ENCODE results near the gene CD93. TPM values are rescaled to one million over a fixed set of nuclear protein-coding genes. Genes with fewer than 3 reads are reported as not detected.

The CD93 gene, protein sequence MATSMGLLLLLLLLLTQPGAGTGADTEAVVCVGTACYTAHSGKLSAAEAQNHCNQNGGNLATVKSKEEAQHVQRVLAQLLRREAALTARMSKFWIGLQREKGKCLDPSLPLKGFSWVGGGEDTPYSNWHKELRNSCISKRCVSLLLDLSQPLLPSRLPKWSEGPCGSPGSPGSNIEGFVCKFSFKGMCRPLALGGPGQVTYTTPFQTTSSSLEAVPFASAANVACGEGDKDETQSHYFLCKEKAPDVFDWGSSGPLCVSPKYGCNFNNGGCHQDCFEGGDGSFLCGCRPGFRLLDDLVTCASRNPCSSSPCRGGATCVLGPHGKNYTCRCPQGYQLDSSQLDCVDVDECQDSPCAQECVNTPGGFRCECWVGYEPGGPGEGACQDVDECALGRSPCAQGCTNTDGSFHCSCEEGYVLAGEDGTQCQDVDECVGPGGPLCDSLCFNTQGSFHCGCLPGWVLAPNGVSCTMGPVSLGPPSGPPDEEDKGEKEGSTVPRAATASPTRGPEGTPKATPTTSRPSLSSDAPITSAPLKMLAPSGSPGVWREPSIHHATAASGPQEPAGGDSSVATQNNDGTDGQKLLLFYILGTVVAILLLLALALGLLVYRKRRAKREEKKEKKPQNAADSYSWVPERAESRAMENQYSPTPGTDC
- 10 to 100 TPM; 35.7 to 43.9 (median 40.6) TPM for polyA plus RNA-seq (ENCODE audit: insufficient read length in 4 of 4)

DNA sequence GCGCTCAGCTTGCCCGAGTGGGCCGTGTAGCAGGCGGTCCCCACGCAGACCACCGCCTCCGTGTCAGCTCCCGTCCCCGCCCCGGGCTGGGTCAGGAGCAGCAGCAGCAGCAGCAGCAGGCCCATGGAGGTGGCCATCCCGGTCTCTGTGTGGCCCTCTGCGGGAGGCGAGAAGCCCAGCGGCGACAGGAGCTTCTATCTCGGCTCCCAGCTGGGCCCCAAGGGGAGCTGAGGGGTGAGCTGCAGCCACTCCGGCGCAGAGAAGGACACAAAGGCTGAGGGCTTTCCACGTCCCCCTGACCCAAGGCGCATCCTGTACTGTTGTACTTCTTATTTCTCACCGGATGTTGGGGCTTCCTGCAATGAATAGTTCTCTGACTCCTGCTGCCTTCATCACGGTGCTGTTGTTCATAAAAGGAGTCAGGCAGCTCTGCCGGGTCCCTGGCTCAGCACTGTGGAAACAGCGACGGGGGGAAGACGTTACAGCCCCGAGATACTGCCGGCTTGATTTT is at the start of gene CD93:
TSS of gene CD93 (minus strand) at position 269 of the 511 bp plus-strand sequence. CDS start at position 137, 132 bp downstream.
- no peak for DNase-seq (ENCODE audit: low read depth in 4 of 4, low spot score in 2 of 4)

DNA sequence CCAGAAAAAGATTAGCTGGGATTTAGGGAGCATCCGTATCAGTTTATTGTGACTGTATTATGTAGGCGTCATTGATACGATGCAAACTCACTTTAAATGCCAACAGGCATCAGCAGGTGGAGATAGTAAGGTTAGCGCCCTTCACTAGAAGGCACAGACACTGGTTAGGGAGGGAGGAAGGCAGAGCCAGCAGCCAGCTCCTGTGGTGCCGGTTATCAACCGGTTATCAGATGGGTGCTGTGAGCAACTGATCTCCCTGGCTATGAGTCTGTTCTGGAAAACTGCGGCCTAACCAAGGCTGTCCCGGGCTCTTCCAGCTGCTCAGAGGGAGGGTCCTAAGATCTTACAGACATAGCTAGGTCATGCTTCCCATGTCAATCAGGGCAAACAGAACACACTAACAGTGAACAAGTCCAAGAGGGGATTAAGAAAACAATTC is 47.5 kb upstream of the CD93 start:
- DNase-seq (ENCODE audit: low read depth in 4 of 4, low spot score in 2 of 4): no peak

- DNase-seq (ENCODE audit: low read depth in 4 of 4, low spot score in 2 of 4): no peak
These were observed 46.9 kb upstream of the CD93 start for GRCh38 chr20:23132930-23133559.

GRCh38 chr20:23132293-23132929 is 46.3 kb upstream of the CD93 start:
- DNase-seq (ENCODE audit: low read depth in 4 of 4, low spot score in 2 of 4): no peak

DNA sequence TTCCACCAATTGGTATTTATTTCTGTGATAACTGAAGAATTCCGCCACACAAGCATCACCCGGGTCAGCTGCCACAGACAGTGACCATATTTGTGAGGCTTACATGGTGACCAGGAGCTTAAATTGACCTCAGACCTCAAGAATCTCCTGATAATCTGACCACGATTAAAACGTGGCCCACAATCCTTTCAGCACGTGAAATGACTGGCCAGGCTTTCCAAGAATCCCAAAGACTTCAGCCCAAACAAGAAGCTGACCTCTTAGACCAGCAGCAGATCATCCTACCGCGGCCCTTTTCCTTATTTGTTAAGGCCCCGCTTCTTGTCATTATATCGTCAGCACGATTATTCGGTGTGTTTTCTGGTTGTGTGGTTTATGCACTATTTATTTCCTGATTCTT is 45.6 kb upstream of the CD93 start:
- DNase-seq (ENCODE audit: low read depth in 4 of 4, low spot score in 2 of 4): no peak

- DNase-seq (ENCODE audit: low read depth in 4 of 4, low spot score in 2 of 4): no peak
These were observed 44.6 kb upstream of the CD93 start for GRCh38 chr20:23130622-23131140.

DNA sequence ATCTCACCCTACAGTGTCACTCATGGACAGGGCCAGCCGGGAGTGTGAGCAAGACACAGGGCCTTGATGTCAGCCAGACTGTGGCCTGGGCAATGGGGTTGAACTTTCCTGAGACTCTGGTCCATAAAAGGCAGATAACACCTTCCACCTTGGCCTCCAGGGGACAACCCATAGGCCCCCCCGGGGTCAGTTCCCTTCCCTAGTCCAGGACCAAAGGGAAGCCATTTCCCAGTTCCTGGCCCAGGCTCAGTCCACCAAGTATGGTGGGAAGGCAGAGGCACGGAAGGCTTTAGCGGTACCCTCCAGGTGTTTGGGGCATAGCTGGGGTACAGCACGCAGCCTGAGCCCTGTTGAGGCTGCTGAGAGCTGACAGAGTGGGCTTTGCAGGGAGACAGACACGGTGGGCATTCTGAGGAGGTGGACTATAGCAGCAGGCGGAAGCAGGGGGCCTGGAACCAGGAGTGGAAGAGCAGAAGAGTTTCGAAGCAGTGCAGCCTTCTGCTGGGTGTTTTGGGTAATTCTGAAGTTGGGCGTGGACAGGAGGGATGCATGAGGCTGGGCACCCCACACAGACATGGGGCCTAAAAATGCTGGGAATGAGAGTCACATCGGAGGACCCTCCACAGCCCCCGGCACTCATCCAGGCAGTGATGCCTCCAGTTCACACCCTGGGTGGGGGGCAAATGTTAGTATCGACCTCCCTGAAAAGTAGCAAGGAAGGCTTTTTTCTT is 43.9 kb upstream of the CD93 start:
- no peak for DNase-seq (ENCODE audit: low read depth in 4 of 4, low spot score in 2 of 4)

- DNase-seq (ENCODE audit: low read depth in 4 of 4, low spot score in 2 of 4): no peak
These were observed 43.1 kb upstream of the CD93 start for GRCh38 chr20:23129266-23129665.

GRCh38 chr20:23128461-23129125 is 42.5 kb upstream of the CD93 start:
- DNase-seq (ENCODE audit: low read depth in 4 of 4, low spot score in 2 of 4): no peak

DNA sequence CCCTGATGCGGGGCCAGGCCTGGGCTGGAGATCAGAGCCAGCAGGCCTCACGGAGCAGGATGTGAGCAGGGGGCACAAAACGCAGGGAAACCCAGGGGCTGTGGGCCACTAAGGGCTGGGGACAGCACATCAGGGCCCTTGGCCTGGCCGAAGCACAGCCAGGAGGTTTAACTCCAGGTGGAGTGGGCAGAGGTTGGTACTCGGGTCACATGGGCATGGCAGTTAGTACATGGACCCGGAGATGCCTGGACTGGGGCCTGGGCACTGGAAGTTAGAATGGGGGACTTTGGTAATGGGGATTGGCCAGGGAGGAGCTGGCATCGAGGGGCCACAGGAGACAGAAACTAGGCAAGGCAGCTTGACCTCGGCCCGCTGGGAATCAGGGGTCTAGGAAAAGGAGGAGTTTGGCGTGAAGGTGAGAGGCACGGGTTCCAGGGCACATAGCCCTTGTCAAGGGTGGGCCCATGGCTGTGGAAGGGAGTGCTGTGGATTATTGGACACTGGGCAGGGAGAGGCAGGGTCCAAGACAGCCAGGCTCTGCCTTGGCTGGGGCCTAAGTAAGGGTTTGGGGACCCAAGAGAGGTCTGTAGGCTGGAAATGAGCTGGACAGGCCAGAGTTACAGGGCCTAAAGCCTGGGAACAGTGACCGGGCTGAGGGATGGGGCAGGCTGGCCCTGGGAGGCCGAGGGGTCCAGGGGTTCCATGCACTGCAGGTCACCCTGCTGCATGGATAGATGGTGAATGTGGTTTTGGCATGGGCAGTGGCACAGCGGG is 41.6 kb upstream of the CD93 start:
- no peak for DNase-seq (ENCODE audit: low read depth in 4 of 4, low spot score in 2 of 4)

DNA sequence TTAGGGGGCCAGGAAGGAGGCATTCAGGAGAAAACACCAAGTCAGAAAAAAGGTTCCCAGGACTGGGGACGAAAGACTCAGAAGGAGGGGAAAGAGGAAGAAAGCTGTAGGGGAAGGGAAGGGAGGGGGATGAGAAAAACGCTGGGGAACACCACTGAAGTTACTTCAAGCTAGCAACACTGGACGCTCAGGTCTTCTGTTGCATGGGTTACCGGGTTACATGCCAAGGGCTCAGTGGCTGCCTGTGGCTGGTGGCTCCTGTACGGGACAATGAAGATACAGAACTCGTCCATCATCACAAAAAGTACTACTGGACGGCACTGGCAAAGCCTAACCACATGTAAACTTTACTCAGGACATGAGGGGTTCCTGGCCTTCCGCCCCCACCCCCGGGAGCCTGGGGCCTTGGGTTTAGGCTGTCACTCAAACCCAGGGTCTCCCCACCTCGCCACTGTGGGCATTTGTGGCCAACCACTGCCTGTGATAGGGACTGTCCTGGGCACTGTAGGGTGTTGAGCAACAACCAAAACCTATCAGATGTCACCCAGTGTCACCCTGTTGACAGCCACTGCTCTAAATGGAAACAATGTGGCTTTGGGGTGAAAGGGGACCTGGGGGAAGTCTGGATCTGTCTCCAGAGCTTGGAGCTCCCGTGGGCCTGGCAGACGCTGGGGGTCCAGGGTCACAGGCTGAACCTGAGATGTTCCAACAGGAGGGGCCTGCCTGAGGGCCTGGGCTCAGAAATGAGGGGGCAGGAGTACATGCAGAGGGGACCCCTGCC is 40.3 kb upstream of the CD93 start:
- no peak for DNase-seq (ENCODE audit: low read depth in 4 of 4, low spot score in 2 of 4)

GRCh38 chr20:23125625-23126191 is 39.6 kb upstream of the CD93 start:
- DNase-seq (ENCODE audit: low read depth in 4 of 4, low spot score in 2 of 4): no peak

DNA sequence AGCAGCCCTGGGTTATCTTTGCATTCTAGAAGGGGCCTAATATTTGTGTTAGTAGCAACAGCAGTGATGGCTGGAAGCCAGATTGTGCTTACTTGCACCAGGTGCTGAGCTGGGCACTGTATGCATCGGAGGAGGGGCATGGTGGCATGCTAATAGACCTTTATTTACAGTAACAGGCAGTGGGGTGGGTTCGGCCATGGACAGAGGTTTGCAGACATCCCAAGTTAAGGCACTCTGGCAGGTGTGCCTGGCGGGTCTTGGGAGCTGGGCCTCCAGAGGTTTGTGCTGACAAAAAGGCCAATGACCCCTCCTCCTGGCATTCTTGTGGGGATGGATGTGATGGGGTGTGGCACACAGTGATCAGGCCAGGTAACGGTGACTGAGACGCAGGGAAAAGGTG is 39.0 kb upstream of the CD93 start:
- no peak for DNase-seq (ENCODE audit: low read depth in 4 of 4, low spot score in 2 of 4)

- DNase-seq (ENCODE audit: low read depth in 4 of 4, low spot score in 2 of 4): no peak
These were observed 37.8 kb upstream of the CD93 start for GRCh38 chr20:23123886-23124285.

GRCh38 chr20:23122796-23123655 is 36.9 kb upstream of the CD93 start:
- no peak for DNase-seq (ENCODE audit: low read depth in 4 of 4, low spot score in 2 of 4)

GRCh38 chr20:23122321-23122720 is 36.2 kb upstream of the CD93 start:
- DNase-seq (ENCODE audit: low read depth in 4 of 4, low spot score in 2 of 4): no peak
